ENCODE results near the gene APBB1.

DNA sequence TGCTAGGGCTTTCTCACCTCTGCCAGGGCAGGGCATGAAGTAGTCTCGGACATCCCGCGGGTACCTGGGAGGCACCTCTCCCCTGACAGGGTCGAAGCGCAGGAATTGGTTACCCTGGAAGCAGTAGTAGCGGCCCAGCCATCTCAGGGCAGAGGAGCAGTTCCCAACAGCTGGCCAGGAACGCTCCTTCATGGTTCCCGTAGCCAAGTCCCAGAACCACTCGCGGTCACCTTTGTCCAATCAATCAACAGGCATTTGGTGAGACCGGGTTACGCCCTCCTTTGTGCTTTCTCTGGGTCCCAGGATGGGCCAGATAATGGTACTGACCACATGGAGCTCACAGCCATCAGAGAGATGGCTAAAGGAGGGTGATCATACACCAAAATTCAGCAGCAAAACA, 18.5 kb upstream of the APBB1 start:
- TF ChIP-seq POLR2A (IDR thresholded peaks at IDR 0.05): no peak
- TF ChIP-seq, protein P1, sequence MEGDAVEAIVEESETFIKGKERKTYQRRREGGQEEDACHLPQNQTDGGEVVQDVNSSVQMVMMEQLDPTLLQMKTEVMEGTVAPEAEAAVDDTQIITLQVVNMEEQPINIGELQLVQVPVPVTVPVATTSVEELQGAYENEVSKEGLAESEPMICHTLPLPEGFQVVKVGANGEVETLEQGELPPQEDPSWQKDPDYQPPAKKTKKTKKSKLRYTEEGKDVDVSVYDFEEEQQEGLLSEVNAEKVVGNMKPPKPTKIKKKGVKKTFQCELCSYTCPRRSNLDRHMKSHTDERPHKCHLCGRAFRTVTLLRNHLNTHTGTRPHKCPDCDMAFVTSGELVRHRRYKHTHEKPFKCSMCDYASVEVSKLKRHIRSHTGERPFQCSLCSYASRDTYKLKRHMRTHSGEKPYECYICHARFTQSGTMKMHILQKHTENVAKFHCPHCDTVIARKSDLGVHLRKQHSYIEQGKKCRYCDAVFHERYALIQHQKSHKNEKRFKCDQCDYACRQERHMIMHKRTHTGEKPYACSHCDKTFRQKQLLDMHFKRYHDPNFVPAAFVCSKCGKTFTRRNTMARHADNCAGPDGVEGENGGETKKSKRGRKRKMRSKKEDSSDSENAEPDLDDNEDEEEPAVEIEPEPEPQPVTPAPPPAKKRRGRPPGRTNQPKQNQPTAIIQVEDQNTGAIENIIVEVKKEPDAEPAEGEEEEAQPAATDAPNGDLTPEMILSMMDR (IDR thresholded peaks at IDR 0.05 in 8 of 11, conservative IDR thresholded peaks at IDR 0.05 in 3 of 11): no peak
- TF ChIP-seq POLR2AphosphoS5 (IDR thresholded peaks at IDR 0.05): no peak

Measured in spleen (tissue), 7 donors.